GM10266 (cell line): ENCODE data around the gene ABCC4.

ENCODE experiments used
- DNase-seq: peaks from one replicate; pipeline ENCODE4 v3.0.0; 2012; ENCODE audit errors: extremely low spot score
- TF ChIP-seq, protein P1 (sequence below): IDR thresholded peaks from 2 replicates; pipeline ENCODE4 v1.5.1; 2012; ENCODE audit warnings: mild to moderate bottlenecking, low read depth; ENCODE audit not compliant: control insufficient read depth, insufficient read depth; ENCODE audit errors: missing control alignments

Gene ABCC4, protein sequence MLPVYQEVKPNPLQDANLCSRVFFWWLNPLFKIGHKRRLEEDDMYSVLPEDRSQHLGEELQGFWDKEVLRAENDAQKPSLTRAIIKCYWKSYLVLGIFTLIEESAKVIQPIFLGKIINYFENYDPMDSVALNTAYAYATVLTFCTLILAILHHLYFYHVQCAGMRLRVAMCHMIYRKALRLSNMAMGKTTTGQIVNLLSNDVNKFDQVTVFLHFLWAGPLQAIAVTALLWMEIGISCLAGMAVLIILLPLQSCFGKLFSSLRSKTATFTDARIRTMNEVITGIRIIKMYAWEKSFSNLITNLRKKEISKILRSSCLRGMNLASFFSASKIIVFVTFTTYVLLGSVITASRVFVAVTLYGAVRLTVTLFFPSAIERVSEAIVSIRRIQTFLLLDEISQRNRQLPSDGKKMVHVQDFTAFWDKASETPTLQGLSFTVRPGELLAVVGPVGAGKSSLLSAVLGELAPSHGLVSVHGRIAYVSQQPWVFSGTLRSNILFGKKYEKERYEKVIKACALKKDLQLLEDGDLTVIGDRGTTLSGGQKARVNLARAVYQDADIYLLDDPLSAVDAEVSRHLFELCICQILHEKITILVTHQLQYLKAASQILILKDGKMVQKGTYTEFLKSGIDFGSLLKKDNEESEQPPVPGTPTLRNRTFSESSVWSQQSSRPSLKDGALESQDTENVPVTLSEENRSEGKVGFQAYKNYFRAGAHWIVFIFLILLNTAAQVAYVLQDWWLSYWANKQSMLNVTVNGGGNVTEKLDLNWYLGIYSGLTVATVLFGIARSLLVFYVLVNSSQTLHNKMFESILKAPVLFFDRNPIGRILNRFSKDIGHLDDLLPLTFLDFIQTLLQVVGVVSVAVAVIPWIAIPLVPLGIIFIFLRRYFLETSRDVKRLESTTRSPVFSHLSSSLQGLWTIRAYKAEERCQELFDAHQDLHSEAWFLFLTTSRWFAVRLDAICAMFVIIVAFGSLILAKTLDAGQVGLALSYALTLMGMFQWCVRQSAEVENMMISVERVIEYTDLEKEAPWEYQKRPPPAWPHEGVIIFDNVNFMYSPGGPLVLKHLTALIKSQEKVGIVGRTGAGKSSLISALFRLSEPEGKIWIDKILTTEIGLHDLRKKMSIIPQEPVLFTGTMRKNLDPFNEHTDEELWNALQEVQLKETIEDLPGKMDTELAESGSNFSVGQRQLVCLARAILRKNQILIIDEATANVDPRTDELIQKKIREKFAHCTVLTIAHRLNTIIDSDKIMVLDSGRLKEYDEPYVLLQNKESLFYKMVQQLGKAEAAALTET (N-terminal part only)

DNA sequence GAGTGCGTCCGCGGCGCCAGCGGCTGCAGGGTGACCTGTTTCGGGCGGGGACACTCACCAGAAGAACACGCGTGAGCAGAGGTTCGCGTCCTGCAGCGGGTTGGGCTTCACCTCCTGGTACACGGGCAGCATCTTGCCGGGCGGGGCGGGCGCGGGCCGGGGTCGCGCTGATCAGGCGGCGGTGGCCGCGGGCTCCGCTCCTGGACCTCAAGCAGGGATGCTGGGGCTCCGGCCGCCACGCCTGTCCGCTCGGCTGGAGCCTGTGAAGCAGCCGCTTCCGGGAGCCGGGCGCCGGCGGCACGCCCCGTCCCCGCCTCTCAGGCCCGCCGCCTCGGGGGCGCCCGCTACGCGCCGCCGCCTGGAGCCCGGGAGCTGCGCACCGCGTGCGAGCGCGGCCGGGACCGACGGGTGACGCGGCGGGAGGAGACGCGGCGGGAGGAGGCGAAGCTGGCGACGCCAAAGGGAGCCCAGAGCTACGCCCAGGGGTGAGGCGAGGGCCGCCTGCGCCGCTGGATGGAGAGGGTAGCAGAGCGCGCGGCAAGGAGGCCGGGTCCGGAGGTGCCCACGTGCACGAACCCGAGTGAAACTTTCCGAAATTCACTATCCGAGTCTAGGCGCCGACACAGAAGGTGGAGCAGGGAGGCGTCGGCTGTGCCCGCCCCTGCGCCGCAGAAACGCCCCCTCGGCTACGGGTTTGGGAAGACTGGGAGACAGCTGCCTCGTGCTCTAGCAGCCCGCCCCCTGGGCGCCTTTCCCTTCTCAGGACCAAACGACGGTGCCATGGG lies at the start of gene ABCC4:
Gene ABCC4 (minus strand): TSS at position 269 of the 785 bp plus-strand sequence. CDS start 137 bp downstream, at position 132.
- TF ChIP-seq, protein P1, sequence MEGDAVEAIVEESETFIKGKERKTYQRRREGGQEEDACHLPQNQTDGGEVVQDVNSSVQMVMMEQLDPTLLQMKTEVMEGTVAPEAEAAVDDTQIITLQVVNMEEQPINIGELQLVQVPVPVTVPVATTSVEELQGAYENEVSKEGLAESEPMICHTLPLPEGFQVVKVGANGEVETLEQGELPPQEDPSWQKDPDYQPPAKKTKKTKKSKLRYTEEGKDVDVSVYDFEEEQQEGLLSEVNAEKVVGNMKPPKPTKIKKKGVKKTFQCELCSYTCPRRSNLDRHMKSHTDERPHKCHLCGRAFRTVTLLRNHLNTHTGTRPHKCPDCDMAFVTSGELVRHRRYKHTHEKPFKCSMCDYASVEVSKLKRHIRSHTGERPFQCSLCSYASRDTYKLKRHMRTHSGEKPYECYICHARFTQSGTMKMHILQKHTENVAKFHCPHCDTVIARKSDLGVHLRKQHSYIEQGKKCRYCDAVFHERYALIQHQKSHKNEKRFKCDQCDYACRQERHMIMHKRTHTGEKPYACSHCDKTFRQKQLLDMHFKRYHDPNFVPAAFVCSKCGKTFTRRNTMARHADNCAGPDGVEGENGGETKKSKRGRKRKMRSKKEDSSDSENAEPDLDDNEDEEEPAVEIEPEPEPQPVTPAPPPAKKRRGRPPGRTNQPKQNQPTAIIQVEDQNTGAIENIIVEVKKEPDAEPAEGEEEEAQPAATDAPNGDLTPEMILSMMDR, result no peak
- peak; percentile 92 for DNase-seq

DNA sequence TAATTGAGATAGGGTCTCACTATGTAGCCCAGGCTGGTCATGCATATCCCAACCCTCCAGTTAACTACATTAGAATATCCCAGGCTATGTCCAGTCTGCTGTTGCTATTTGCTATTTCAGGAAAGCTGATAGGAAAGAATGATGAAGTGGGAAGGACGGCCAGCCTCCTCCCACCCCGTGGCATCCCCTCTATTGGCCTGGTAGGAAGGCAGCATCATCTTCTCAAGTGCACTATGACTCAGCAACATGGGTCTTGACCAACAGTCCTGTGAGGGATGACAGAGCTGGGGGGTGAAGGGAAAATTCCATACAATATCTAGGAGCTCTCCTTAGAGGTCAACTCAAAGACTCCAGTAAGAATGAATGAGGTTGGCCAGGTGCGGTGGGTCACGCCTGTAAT lies 48.0 kb upstream of the ABCC4 start:
- TF ChIP-seq, protein P1, result no peak
- no peak for DNase-seq

DNA sequence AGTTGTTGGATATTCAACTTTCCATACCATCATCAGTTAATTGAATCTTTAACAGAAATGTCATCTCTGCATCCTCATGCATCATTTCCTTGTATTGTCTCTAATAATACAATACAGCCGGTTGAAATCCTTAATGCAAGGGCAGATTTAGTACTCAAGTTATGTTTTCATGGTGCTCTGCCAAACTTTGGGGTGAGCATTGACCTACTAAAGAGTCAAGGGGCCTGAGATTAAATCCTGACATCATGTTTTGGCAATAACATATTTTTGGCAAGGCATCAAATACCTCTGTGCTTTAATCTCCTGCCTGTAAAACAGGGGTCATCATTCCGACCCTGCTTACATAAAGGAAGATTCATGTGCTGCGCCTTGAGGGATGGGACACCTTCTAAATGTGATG lies 42.7 kb upstream of the ABCC4 start:
- DNase-seq, result no peak
- TF ChIP-seq, protein P1, result no peak

DNA sequence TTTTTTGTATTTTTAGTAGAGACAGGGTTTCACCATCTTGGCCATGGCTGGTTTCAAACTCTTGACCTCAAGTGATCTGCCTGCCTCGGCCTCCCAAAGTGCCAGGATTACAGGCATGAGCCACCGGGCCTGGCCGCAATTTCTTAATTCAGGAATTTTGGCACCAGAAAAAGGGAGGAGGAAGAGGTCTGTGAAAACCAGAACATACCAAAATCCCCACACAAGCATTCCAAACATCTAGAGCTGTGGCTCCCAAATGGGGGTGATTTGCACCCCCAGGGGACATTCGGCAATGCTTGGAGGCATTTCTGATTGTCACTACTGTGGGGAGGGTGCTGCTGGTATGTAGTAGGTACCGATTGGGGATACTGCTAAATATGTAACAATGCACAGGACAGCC lies 40.2 kb upstream of the ABCC4 start:
- DNase-seq, result no peak
- TF ChIP-seq, protein P1, result no peak

DNA sequence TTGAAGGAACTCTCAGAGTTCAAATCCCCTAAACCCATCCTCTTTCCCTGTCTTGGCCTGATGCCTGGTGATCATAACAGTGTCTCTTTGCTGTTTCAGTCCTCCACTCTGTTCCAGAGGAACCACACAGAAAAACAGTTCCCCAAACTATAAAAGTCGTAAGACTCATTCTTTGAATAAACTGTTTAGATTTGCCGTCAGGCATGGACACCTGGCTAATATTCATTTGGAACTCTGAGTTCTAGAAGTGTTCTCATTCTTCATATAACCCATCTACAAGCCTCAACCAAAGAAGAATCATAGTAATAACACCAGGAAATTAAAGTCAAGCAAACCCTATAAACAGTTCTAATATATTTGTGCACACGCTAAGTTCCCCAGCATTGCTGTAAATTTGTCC lies 37.7 kb upstream of the ABCC4 start:
- no peak for DNase-seq
- TF ChIP-seq, protein P1, result no peak

DNA sequence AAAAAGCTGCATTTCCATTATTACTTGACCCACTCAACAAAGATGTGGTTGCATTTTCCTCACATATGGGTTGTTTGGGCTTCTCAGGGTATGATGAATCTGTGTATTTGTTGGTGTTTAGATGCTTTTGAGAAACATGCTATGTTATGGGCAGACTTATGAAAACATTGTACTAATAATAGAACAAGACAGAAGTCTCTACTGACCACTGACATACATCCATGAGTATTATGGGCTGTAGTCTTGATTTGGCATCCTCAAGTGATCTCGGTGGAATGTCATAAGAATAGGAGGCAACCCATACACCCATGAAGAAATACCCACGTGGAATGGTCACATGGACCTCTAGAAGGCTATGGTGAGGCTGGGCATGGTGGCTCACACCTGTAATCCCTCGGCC lies 36.3 kb upstream of the ABCC4 start:
- DNase-seq, result no peak
- TF ChIP-seq, protein P1, result no peak
